ENCODE measurements around the gene ELP4. TPM values are rescaled to one million over a fixed set of nuclear protein-coding genes. Genes with fewer than 3 reads are reported as not detected.

The ELP4 gene
- total and polyA plus RNA-seq, 9 of the 15 experiments (the other 6 are each of a cell fraction or from before 2014, with no cell fraction given), result 24.1 to 60.3 (median 38.7) TPM

GRCh38 chr11:31819621-31820437, 310.3 kb downstream of the ELP4 start:
- Histone ChIP-seq H3K9ac (ENCODE audit: insufficient read depth in 1 of 2, low read depth in 2 of 2, low read length in 2 of 2) (no peak overlapping the region), H3K36me3 (ENCODE audit: control insufficient read depth, insufficient read depth, low read length) (no peaks in the 10 kb centered on the region), H3K9me1 (ENCODE audit: control insufficient read depth, insufficient read depth, low read length) (no peaks in the 10 kb centered on the region), H3K4me2 (ENCODE audit: insufficient read depth, low read length) (no peak overlapping the region), H3K4me3 (no peak overlapping the region), H3K27me3 (ENCODE audit: control insufficient read depth in 2 of 2, insufficient read depth in 2 of 2, low read length in 2 of 2) (peaks cover 49 to 80% of the 10 kb centered on the region in 2 experiments), H4K20me1 (replicated peaks; ENCODE audit: control insufficient read depth, insufficient read depth, low read length) (no peaks in the 10 kb centered on the region), H3K4me1 (replicated peaks in 1 of 2; ENCODE audit: control insufficient read depth in 2 of 2, insufficient read depth in 2 of 2, low read length in 2 of 2) (peaks cover 0 to 38% of the 10 kb centered on the region in 2 experiments; a peak in 3 of 5 replicates), H2AFZ (ENCODE audit: low read depth, low read length) (no peak overlapping the region), H3K27ac (ENCODE audit: extremely low read depth, low read depth, low read length) (no peak overlapping the region), H3K9me3 (replicated peaks; ENCODE audit: control insufficient read depth, insufficient read depth, low read depth, low read length) (no peaks in the 10 kb centered on the region), H3K79me2 (ENCODE audit: control insufficient read depth, insufficient read depth, low read length) (no peaks in the 10 kb centered on the region)
- no TSS peak for BruUV-seq (replicated peaks)
- TF ChIP-seq LCOR (CRISPR knock-in tag; IDR thresholded peaks at IDR 0.05) (no peak), GABPB2 (CRISPR knock-in tag; conservative IDR thresholded peaks at IDR 0.05) (no peak), CBX5 (IDR thresholded peaks at IDR 0.05; ENCODE audit: borderline replicate concordance, low read depth) (no peak), KLF6 (CRISPR knock-in tag; IDR thresholded peaks at IDR 0.05; ENCODE audit: borderline replicate concordance) (no peak)
- in situ Hi-C loops (cut with MboI), result no loop called here
- ChIA-PET POLR2A (no interaction called here), CTCF (ENCODE audit: low intra/inter-chr PET ratio) (no interaction called here)
- no peak for ATAC-seq
- 41% methylated on average over 33 of the region's 55 CpGs for WGBS (ENCODE audit: insufficient coverage, low coverage, missing lambda C conversion rate)
- no peak for DNase-seq (ENCODE audit: extremely low read depth in 1 of 4, low spot score in 3 of 4)
- no peak for FAIRE-seq
- intact Hi-C loops (cut with micrococcal nuclease), result loop anchor here (5.0 to 10.0 kb wide), 2 partner anchors 315 to 423 kb away; partner anchors contain the start of genes ELP4 and IMMP1L

- Histone ChIP-seq H3K36me3 (ENCODE audit: control insufficient read depth, insufficient read depth, low read length) (no peaks in the 10 kb centered on the region), H3K27me3 (ENCODE audit: control insufficient read depth in 2 of 2, insufficient read depth in 2 of 2, low read length in 2 of 2) (peaks cover 52 to 80% of the 10 kb centered on the region in 2 experiments), H3K79me2 (ENCODE audit: control insufficient read depth, insufficient read depth, low read length) (no peaks in the 10 kb centered on the region), H3K4me3 (no peak overlapping the region), H3K9me1 (ENCODE audit: control insufficient read depth, insufficient read depth, low read length) (no peaks in the 10 kb centered on the region), H3K4me1 (replicated peaks in 1 of 2; ENCODE audit: control insufficient read depth in 2 of 2, insufficient read depth in 2 of 2, low read length in 2 of 2) (peaks cover 0 to 38% of the 10 kb centered on the region in 2 experiments; a peak in 2 of 5 replicates), H2AFZ (ENCODE audit: low read depth, low read length) (no peak overlapping the region), H3K9ac (ENCODE audit: insufficient read depth in 1 of 2, low read depth in 2 of 2, low read length in 2 of 2) (no peak overlapping the region), H4K20me1 (replicated peaks; ENCODE audit: control insufficient read depth, insufficient read depth, low read length) (no peaks in the 10 kb centered on the region), H3K4me2 (ENCODE audit: insufficient read depth, low read length) (no peak overlapping the region), H3K27ac (ENCODE audit: extremely low read depth, low read depth, low read length) (no peak overlapping the region), H3K9me3 (replicated peaks; ENCODE audit: control insufficient read depth, insufficient read depth, low read depth, low read length) (no peaks in the 10 kb centered on the region)
- intact Hi-C loops (cut with micrococcal nuclease) (no loop called here), in situ Hi-C loops (cut with MboI) (no loop called here)
- BruUV-seq (replicated peaks), result no TSS peak
- ChIA-PET CTCF (ENCODE audit: low intra/inter-chr PET ratio) (no interaction called here), POLR2A (no interaction called here)
- no peak for ATAC-seq
- 37% methylated on average over 14 of the region's 15 CpGs for WGBS (ENCODE audit: insufficient coverage, low coverage, missing lambda C conversion rate)
- no peak for DNase-seq (ENCODE audit: extremely low read depth in 1 of 4, low spot score in 3 of 4)
- no peak for FAIRE-seq
- no peak for TF ChIP-seq BDP1 (IDR thresholded peaks at IDR 0.05; ENCODE audit: insufficient read depth, insufficient read length)
Measured at GRCh38 chr11:31820438-31820818, 310.9 kb downstream of the ELP4 start.

All from K562 (cell line).